ENCODE results near the gene R3HDM2. TPM values are rescaled to one million over a fixed set of nuclear protein-coding genes. Genes with fewer than 3 reads are reported as not detected.
A peak's percentile ranks its signal among the peaks of the same experiment; 100 is the strongest.

The R3HDM2 gene
- total RNA-seq, 4 donors from 2014 or later: 21.7 to 37.6 (median 29.3) TPM

DNA sequence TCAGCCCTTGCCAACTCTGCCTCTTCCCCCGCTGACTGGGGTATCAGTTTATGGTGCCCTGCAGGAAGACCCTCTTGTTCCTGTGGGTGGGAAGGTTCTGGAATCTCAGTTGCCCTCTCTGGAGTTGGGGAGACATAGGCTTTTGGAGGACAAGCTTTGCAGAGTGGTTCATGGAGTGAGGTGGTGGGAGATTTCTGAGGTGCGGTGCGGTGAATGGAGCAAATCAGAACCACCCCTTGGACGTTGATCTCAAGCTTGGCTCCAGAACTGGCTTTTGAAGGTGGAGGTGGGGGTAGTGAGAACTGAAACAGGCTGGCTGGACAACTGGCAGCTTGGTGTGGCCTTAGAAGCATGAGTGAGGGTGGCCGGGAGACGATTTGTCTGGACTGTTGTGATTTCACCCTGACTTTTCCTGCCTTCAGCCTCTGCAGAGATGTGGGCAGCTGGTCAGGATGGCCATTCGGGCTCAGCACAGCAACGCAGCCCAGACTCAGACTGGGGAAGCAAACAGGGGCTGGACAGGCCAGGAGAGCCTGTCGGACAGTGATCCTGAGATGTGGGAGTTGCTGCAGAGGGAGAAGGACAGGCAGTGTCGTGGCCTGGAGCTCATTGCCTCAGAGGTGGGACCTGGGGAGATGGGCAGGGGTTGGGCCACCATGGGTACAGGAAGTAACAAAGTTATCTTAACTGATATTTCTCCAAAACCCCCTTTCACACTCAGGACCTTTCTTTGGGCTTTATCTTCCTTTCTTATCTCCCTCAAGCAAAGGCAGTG, 200.3 kb downstream of the R3HDM2 start:
- Histone ChIP-seq H3K4me1 (peaks cover 25 to 91% (median 33%) of the 10 kb centered on the region in 3 donors), H3K27ac (peak overlapping the region; percentile 74 to 85 (median 78)), H3K36me3 (peaks cover 15 to 43% (median 31%) of the 10 kb centered on the region in 3 donors), H3K9me3 (no peaks in the 10 kb centered on the region), H3K4me3 (peak overlapping the region; percentile 67 to 84 (median 70)), H3K27me3 (peaks cover 0 to 24% (median 4%) of the 10 kb centered on the region in 4 donors)
- no peak for DNase-seq
- intact Hi-C loops (cut with DNase I): no loop called here
- WGBS, 2 donors: 48 to 84% methylated on average over 4 to 9 of the region's 10 CpGs
- TF ChIP-seq, protein P1, sequence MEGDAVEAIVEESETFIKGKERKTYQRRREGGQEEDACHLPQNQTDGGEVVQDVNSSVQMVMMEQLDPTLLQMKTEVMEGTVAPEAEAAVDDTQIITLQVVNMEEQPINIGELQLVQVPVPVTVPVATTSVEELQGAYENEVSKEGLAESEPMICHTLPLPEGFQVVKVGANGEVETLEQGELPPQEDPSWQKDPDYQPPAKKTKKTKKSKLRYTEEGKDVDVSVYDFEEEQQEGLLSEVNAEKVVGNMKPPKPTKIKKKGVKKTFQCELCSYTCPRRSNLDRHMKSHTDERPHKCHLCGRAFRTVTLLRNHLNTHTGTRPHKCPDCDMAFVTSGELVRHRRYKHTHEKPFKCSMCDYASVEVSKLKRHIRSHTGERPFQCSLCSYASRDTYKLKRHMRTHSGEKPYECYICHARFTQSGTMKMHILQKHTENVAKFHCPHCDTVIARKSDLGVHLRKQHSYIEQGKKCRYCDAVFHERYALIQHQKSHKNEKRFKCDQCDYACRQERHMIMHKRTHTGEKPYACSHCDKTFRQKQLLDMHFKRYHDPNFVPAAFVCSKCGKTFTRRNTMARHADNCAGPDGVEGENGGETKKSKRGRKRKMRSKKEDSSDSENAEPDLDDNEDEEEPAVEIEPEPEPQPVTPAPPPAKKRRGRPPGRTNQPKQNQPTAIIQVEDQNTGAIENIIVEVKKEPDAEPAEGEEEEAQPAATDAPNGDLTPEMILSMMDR (IDR thresholded peaks at IDR 0.05): no peak
- no peak for TF ChIP-seq POLR2A (IDR thresholded peaks at IDR 0.05)

DNA sequence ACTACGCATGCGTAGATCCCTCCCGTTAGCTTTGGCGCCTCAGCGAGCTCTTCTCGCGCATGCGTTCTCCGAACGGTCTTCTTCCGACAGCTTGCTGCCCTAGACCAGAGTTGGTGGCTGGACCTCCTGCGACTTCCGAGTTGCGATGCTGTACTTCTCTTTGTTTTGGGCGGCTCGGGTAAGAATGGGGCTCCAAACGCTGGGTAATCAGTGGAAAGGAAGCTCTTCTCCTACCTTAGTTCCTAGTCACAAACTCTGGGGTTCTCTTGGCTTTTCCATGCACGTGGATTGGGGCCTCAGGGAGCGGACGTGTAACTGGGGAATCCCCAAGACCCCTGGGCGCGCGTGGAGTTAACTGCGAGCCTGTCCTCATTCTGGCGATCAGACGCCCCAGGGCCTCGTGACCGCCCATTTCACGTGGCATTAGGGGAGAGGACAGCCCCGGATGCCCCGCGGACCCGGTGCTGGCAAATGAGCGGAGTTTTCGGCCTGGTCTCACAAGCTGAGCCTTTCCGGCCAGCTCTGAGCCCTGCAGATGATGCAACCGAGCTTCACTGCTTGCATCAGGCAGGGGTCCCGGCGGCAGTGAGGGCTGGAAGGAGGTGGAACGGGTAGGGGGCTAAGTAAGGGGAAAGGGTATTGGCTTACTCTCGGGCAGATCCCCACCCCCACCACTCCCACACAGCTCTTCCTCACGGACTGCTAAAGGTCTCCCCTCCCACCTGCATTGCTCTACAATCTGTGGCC, 201.0 kb downstream of the R3HDM2 start, which contains the start of gene SHMT2:
Gene SHMT2, plus strand, starts transcription at position 78 of the 747 bp plus-strand sequence. Its CDS starts 68 bp downstream, at position 146.
- Histone ChIP-seq H3K27ac (peak within 1 kb of the TSS; percentile 74 to 85 (median 78)), H3K4me1 (peaks cover 24 to 91% (median 31%) of the 10 kb centered on the region in 3 donors), H3K9me3 (no peaks in the 10 kb centered on the region), H3K4me3 (peak within 1 kb of the TSS; percentile 67 to 84 (median 70)), H3K36me3 (peaks cover 15 to 42% (median 31%) of the 10 kb centered on the region in 3 donors), H3K27me3 (peaks cover 0 to 25% (median 4%) of the 10 kb centered on the region in 4 donors)
- no peak for DNase-seq
- 0% methylated on average over 24 to 28 of the region's 42 CpGs for WGBS, 2 donors
- TF ChIP-seq POLR2A (IDR thresholded peaks at IDR 0.05): peak in 2 of 4 donors; percentile 36 to 41
- TF ChIP-seq, protein P1 (IDR thresholded peaks at IDR 0.05): peak in 2 of 6 experiments; percentile 31 to 59
- intact Hi-C loops (cut with DNase I): no loop called here

DNA sequence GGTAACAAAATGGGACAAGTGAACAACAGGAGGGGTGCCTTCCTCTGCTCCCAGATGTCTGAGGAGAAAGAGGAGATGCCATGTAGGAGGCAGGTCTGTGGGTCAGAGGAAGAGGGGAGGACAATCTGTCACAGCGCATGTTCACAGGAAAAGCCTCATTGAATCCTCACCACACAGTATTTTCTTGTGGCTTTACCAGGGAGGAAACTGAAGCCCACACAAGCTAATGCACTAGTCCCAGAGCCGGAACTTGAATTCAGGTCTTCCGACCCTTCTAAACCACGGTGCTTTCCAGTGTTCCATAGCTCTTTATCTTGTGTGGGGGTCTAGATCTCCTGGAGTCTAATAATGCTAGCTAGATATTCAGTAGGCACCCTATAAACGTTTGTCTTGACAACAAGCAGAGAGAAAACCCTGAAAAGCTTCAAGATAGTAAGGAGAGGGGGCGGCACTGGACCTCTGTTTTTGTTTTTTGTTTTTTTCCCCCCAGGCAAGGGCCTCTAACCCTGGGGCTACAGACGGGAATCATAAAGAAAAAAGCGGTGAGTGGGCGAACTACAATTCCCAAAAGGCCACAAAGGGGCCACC, 201.7 kb downstream of the R3HDM2 start:
- Histone ChIP-seq H3K9me3 (no peaks in the 10 kb centered on the region), H3K27ac (peak overlapping the region in 3 of 4 donors; percentile 77 to 85 (median 78)), H3K27me3 (peaks cover 0 to 31% (median 7%) of the 10 kb centered on the region in 4 donors), H3K36me3 (peaks cover 15 to 35% (median 27%) of the 10 kb centered on the region in 3 donors), H3K4me3 (peak overlapping the region; percentile 67 to 84 (median 70)), H3K4me1 (peaks cover 27 to 88% (median 28%) of the 10 kb centered on the region in 3 donors)
- no peak for DNase-seq
- TF ChIP-seq, protein P1 (IDR thresholded peaks at IDR 0.05): peak in 4 of 6 experiments; percentile 25 to 40 (median 30)
- no peak for TF ChIP-seq POLR2A (IDR thresholded peaks at IDR 0.05)
- WGBS, 2 donors: 8 to 12% methylated on average over 9 of the region's 9 CpGs
- intact Hi-C loops (cut with DNase I): no loop called here

DNA sequence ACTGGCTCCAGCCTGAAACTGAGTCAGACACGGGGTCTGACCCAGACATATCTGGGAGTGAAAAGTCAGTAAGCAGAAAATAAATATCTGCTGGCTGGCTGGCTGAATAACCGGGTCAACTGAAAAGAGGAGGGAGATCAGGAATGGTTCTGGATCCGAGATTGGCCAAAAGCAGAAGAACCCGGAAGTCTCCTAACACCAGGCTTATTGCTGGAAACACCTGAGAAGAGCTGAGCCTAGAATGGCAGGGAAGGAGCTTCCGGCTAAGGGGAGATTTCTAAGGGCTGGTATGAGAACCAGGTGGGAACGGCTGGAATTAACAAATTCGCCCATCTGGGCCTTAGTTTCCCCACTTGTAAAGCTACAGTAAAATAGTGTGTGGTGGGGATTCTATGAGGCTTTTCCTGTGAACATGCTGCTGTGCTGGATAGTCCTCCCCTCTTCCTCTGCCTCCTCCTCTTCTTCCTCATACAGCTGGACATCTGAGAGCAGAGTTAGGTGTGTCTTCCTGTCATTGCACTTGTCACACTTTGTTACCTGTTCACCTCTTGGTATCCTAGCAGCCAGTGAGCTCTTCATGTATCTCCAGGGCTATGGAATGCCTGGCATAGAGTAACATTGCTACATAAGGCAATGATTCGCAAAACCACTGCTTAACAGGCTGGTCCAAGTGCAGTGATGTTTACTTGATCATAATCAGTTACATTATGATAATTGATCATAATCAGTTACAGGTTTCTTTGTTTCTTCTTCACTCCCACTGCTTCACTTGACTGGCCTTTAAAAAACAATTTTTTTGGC, 203.3 kb downstream of the R3HDM2 start:
- DNase-seq: no peak
- H3K9me3 ChIP-seq: no peaks in the 10 kb centered on the region
- H3K27me3 ChIP-seq: peaks cover 0 to 48% (median 11%) of the 10 kb centered on the region in 4 donors
- peaks cover 10 to 19% (median 11%) of the 10 kb centered on the region in 3 donors for H3K36me3 ChIP-seq
- WGBS, 2 donors: 62 to 84% methylated on average over 6 to 7 of the region's 8 CpGs
- H3K4me1 ChIP-seq: peaks cover 27 to 72% (median 28%) of the 10 kb centered on the region in 3 donors
- H3K27ac ChIP-seq: no peak overlapping the region
- intact Hi-C loops (cut with DNase I): no loop called here
- H3K4me3 ChIP-seq: no peak overlapping the region
- TF ChIP-seq, protein P1 (IDR thresholded peaks at IDR 0.05): no peak
- no peak for TF ChIP-seq POLR2A (IDR thresholded peaks at IDR 0.05)
